Measurements from ENCODE around the gene TCF21. TPM values are rescaled to one million over a fixed set of nuclear protein-coding genes. Genes with fewer than 3 reads are reported as not detected.

The TCF21 gene
- total RNA-seq, 1 donor from 2014 or later = 2.0 TPM

DNA sequence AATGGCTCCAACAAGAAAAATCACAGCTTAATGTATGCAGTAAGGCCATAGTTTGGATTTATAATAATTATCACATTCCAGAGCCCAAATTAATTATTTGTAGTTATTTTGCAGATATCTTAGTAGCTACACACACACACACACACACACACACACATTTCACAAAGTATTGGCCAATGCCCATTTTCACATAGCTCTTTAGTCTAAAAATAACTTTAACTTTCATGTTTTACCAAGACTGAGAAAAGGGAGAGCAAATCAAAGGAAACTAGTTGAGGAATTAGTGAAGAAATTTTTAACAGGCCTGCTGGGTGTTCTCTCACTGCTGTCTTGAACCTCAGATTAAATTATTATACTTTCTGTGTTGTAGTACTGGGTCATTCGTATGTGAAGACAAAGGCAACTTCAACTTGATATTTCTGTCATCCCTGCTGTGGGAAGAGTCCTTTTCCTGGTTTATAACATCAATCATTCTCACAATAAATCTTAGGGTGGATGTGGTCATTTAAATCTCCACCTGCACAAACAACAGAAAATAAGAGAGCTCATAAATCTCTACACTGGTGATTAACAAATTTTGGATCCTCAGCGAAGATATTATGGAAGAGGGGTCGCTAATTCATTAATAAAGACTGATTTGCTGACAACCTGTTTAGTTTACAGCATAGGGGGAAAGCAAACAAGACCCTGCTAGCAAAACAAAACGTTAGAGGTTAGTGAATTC, 1.6 kb upstream of the TCF21 start:
- no peak for DNase-seq (ENCODE audit: low spot score)
- intact Hi-C loops (cut with DNase I) = no loop called here

- no peak for DNase-seq (ENCODE audit: low spot score)
- intact Hi-C loops (cut with DNase I) = no loop called here
These were observed 1.1 kb upstream of the TCF21 start for GRCh38 chr6:133887880-133888230.

GRCh38 chr6:133889557-133890403, 867 bp downstream of the TCF21 start:
- intact Hi-C loops (cut with DNase I) = no loop called here
- no peak for DNase-seq (ENCODE audit: low spot score)

- DNase-seq (ENCODE audit: low spot score) = no peak
- intact Hi-C loops (cut with DNase I) = no loop called here
These were observed 1.8 kb downstream of the TCF21 start for GRCh38 chr6:133890711-133891148.

DNA sequence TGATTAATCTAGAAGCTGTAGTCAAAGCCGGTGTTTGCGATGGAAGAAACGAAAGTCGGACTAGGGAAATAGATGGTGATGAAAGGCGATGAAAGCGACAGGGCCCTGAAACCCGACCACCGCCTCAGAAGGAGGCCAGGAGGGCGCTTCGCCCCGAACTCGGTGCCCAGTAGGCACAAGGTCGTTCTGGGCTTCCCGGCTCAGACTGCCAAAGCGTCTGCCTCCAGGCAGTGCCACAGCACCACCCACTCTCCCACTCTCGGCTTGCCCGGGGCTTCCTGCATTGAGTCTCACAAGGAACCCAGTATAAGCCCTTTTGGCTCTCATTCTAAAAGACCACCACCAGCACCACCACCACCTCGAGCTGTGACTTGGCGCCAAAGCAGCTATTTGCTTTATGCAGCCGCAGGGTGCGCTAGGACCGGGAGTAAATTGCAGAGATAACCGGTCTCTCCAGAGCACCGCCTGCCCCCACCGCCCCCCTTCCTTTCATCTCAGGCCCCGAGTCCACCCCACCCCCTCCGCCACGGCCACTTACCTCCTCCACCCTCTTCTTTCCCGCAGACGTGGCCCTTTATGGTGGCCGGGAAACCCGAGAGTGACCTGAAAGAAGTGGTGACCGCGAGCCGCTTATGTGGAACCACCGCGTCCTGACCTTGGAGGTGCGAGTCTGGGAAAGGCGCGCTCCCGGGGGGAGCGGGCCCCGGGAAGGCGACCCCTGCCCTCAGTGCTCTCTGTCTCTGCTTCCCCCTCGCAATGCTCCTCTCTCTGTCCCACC, 2.4 kb downstream of the TCF21 start:
- intact Hi-C loops (cut with DNase I) = no loop called here
- DNase-seq (ENCODE audit: low spot score) = no peak

DNA sequence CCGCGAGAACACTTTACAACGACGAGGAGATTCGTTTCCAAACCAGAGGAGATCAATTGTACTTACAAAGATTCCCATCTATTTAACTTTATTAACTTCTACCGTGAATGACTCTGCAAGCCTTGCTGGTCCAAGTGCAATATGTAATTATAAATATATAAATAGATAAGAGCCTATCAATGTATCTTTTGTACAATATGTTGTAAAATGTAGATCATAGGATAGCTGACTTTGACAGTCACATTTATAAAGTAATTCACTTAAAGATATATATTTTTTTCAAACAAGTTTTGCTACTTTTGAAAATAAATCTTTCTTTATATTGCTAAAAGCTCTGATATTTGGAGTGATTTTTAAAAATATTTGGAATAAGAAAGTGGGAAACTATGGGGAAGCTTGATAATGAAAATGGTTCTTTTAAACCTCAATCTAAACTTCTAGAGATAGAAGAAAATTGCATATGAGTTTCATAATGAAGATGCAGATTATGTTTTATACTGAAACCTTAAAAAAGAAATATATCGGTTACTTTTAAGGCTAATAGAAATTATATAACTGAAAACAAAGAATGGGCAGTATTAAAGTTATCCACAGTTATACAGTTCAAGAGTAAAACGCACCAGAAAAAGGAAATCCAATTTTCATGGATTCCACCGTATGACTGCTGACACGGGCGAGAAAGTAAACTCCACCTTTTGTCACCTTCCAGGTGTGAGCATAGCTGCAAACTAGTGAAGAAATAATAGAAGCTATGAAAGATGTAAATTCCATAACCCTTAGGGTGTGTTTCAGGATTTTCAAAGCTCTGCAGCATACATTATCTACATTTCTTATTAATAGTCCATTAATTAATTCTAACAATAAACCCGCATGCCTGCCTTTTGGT, 3.3 kb downstream of the TCF21 start:
- DNase-seq (ENCODE audit: low spot score) = no peak
- intact Hi-C loops (cut with DNase I) = no loop called here

DNA sequence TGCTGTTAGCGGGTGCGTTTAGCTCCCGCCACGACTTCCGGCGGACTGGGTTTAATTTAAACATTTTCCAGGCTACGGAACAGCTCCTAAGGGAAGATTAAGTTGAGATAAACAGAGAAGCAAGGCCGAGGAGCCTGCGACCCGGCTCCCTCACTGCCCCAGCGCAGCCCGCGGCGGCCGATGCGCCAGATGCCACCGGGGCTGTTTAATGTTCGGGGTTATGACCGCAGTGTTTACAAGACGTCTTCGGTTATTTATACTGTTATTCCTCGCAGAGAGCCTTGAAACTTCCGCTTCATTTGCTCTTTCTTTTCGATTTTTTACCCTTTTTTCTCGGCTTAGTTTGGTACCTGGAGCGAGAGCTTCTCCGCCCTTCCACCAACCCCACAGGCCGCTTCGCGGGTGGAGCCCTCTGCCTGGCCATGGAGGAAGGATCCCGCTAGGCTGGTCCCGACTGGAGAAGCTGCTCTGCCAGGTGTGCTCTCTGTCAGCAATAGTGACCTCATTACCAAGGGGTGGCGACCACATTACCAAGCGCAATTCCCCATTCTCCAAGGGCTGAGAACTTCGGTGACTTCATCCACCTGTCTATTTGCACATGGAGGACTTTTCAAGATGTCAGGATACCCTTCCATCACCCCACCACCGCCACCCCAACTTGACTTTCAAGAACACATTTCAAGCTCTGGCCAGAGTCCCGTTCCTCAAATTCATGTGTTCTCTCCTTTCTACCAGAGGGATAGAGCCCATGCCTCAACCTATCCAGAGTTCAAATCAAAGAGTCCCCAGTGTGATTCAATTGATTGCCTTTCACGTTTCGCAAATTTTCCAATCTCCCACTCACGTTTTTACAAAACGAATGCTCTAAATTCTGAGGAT, 4.1 kb downstream of the TCF21 start:
- intact Hi-C loops (cut with DNase I) = no loop called here
- no peak for DNase-seq (ENCODE audit: low spot score)

- no peak for DNase-seq (ENCODE audit: low spot score)
- intact Hi-C loops (cut with DNase I) = no loop called here
These were observed 5.0 kb downstream of the TCF21 start for GRCh38 chr6:133893946-133894345.

GRCh38 chr6:133894369-133894768, 5.5 kb downstream of the TCF21 start:
- no peak for DNase-seq (ENCODE audit: low spot score)
- intact Hi-C loops (cut with DNase I) = no loop called here

- no peak for DNase-seq (ENCODE audit: low spot score)
- intact Hi-C loops (cut with DNase I) = no loop called here
These were observed 6.0 kb downstream of the TCF21 start for GRCh38 chr6:133894795-133895358.

GRCh38 chr6:133895573-133896343, 6.8 kb downstream of the TCF21 start:
- no peak for DNase-seq (ENCODE audit: low spot score)
- intact Hi-C loops (cut with DNase I) = no loop called here

DNA sequence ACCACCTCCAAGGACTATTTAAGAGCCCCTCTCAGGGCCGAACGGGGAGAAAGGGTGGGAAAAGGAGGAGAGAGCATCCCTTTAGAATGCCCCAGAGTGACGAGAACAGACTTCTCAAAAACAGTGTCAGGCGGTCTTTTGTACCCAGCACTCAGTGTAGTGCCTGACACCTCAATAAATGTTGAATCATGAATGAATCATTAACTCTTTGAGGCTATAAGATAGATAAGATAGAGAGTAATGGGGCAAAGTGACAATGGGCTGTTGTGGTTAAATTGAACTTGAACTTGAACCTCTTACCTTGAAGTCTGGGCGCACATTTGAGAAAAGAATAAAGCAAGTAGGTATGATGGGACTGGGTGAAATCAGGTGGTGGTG, 7.4 kb downstream of the TCF21 start:
- intact Hi-C loops (cut with DNase I) = no loop called here
- DNase-seq (ENCODE audit: low spot score) = no peak

DNA sequence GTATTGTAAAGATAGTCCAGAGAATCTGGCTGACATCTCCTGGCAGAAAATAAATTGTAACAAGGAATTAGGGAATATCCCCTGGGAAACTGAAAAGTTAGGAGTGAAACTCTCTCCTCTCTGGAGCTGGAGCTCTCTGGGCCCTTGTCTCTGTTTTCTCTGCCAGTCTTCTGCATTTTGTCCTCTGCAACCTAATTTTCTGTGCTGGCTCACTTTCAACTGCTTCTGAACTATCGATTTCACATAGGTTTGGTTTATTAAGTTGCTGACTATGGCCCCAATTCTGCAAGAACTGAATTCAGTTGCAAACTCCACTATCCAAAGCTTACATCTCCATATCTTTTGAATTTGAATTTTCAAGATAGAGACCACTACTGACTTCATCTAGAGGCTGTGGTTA, 9.3 kb downstream of the TCF21 start:
- intact Hi-C loops (cut with DNase I) = no loop called here
- DNase-seq (ENCODE audit: low spot score) = no peak

GRCh38 chr6:133899556-133899955, 10.6 kb downstream of the TCF21 start:
- intact Hi-C loops (cut with DNase I) = no loop called here

DNA sequence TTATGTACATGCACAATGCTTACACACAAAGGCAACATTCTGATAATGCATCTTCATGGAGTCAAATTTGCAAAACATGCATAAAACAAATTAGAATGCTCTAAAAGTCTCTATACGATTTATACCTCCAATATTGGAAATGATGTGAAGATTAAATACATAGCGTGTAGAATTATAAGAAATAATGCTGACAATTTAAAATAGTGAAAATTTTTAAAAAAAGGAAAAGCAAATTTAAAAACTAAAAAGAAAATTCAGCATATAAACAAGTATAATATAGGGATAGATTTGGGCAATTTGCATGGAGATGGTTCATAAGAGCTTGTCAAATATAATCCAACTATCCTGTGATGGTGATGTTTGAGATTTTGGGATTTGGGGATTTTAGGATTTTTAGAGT, 14.9 kb downstream of the TCF21 start:
- intact Hi-C loops (cut with DNase I) = no loop called here
- DNase-seq (ENCODE audit: low spot score) = no peak

More at GRCh38 chr6:133899556-133899955, 10.6 kb downstream of the TCF21 start:
- DNase-seq (ENCODE audit: low spot score) = no peak

GRCh38 chr6:133906050-133906449, 17.1 kb downstream of the TCF21 start:
- intact Hi-C loops (cut with DNase I) = no loop called here
- DNase-seq (ENCODE audit: low spot score) = no peak

DNA sequence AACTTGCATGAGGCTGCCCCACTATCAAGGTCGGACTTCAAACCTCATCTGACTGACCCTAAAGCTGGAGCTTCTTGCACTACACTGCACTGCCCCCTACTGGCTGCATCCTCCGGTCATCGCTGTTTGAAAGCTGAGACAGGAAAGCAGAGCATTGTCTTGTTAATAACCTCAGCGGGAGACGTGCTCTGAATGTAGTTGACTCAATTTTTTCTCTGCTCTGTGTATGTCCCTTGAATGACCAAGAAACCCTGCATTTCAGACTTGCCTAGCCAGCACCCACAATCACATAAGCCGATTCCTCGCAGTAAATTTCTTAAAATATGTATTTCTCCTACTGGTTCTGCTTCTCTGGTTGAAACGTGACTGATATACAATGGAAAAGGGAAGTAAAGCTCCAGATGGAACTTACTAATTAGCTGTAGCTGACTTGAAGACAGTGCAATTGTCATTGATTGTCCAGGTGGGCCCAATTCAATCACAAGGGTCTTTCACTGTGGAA, 27.8 kb downstream of the TCF21 start:
- intact Hi-C loops (cut with DNase I) = loop anchor here (1.0 to 10.0 kb wide), 2 partner anchors 82 to 347 kb away; no protein-coding TSS in a partner anchor

More for the DNA sequence above, 27.8 kb downstream of the TCF21 start:
- DNase-seq (ENCODE audit: low spot score) = peak; percentile 89

Measured in cardiac septum (tissue), 1 donor.